ENCODE results near the gene ELOVL2. TPM values are rescaled to one million over a fixed set of nuclear protein-coding genes. Genes with fewer than 3 reads are reported as not detected.
"Not testable (repeated sequence)": the region's sequence is repeated elsewhere in the genome, so short reads cannot be mapped to it uniquely, and the experiment has no call there.

ELOVL2 gene, protein sequence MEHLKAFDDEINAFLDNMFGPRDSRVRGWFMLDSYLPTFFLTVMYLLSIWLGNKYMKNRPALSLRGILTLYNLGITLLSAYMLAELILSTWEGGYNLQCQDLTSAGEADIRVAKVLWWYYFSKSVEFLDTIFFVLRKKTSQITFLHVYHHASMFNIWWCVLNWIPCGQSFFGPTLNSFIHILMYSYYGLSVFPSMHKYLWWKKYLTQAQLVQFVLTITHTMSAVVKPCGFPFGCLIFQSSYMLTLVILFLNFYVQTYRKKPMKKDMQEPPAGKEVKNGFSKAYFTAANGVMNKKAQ
- total RNA-seq = not detected

DNA sequence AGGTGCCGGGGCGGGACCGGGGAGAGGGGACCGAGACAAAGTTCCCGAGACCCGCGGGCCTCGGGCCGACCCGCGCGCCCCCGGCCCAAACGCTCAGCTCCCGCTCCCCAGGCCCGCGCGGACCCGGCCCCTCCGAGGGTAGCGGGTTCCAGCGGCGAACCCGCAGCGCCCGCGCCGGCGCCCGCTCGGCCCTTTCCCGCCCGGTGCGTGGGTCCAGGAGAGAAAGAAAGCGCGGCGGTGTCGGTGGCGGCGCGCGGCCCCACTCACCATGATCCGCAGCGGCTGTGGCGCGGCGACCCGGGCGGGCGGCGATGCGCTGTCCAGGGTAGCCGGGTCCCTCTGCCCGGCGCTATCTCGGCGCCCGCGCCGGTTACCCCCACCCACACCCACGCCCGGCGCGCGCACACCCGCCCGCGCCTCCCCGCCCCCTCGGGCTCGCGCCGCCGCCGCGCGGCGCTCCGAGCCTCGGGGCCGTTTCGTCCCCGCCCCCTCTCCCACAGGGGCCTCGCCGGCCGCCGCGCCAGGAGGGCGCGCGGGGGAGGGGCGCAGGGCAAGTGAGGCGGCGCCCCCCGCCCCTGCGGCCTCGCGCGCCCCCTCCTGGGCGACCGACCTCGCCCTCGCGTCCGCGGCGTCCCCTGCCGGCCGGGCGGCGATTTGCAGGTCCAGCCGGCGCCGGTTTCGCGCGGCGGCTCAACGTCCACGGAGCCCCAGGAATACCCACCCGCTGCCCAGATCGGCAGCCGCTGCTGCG, at the start of gene ELOVL2:
ELOVL2 (minus strand) TSS at position 345 of the 751 bp plus-strand sequence; CDS start at position 270, 75 bp downstream.
- DNase-seq = no peak

GRCh38 chr6:11093376-11093625, 49.2 kb upstream of the ELOVL2 start:
- no peak for DNase-seq

GRCh38 chr6:11092668-11093375, 48.7 kb upstream of the ELOVL2 start:
- no peak for DNase-seq

GRCh38 chr6:11091141-11091540, 47.0 kb upstream of the ELOVL2 start:
- DNase-seq = not testable (repeated sequence)

- DNase-seq = no peak
Observed at GRCh38 chr6:11089695-11090094, 45.6 kb upstream of the ELOVL2 start.

DNA sequence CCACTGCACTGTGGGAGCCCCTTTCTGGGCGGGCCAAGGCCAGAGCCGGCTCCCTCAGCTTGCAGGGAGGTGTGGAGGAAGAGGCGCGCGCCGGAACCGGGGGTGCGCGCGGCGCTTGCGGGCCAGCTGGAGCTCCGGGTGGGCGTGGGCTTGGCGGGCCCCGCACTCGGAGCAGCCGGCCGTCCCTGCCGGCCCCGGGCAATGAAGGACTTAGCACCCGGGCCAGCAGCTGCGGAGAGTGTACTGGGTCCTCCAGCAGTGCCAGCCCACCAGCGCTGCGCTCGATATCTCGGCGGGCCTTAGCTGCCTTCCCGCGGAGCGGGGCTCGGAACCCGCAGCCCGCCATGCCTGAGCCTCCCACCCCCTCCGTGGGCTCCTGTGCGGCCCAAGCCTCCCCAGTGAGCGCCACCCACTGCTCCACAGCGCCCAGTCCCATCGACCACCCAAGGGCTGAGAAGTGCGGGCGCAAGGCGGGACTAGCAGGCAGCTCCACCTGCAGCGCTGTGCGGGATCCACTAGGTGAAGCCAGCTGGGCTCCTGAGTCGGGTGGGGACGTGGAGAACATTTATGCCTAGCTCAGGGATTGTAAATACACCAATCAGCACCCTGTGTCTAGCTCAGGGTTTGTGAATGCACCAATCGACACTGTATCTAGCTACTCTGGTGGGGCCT, 43.2 kb upstream of the ELOVL2 start:
- DNase-seq = not testable (repeated sequence)

- no peak for DNase-seq
Observed at GRCh38 chr6:11085758-11086435, 41.8 kb upstream of the ELOVL2 start.

- DNase-seq = no peak
Observed at GRCh38 chr6:11083956-11084355, 39.9 kb upstream of the ELOVL2 start.

DNA sequence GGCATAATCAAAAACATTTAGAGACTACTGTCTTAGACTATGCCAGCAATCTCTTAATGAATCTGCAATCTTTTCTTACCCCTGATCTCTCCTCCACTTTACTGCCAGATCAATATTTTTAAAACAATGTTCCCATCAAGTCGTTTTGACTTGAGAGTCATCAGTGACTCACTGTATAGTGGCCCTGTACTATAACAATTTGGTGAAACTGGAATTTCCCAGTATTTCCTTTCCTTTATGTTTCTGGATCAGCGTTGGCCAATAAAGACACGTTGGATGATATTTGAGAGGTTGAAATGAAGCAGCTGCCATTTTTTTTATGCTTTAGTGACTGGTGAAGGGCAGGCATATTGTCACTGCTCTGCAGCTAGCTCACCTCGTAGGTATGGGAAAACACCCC, 39.4 kb upstream of the ELOVL2 start:
- no peak for DNase-seq

GRCh38 chr6:11080296-11080695, 36.2 kb upstream of the ELOVL2 start:
- no peak for DNase-seq

DNA sequence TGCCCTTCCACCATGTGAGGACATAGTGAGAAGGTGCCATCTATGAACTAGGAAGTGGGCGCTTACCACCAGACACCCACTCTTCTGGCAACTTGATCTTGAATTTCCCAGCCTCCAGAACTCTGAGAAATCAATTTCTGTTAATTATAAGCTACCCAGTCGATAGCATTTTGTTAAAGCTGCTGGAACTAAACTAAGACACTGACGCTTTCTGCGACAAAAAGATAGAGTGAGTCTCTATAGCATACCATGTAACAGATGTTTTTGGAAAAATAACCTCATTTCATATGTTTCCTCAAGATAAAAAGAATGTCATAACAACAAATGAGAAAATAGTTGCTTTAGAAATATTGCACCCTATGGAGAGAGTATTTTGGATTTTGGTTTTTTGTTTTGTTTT, 34.2 kb upstream of the ELOVL2 start:
- DNase-seq = no peak

DNA sequence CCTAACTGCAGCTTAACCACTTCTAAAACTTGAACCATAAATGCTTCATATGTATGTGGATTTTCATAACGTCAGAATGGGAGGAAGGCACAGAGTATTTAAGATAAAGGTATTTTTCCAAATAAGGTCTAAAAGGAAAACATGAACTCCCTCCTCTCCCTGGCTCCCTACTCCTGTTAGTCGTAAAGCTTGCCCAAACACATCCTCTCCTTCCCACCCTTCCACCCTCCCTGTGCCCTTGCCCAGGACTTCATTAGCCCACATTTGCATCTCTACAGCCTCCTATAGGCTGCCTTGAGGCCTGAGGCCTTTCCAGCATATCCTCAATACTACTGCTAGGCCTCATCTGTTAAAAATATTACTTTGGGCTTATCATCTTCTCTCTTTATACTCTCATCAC, 32.4 kb upstream of the ELOVL2 start:
- DNase-seq = no peak

DNA sequence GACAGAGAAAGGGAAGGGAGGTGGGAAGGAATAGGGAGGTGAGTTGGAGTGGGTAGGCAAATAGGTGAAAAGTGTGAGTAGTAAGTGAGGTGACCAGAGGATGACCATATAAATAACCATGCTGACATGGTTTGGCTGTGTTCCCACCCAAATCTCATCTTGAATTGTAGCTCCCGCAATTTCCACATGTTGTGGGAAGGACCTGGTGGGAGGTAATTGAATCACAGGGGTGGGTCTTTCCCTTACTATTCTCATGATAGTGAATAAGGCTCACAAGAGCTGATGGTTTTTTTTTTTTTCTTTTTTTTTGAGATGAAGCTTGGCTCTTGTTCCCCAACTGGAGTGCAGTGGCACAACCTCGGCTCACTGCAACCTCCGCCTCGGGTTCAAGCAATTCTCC, 28.0 kb upstream of the ELOVL2 start:
- DNase-seq = no peak

DNA sequence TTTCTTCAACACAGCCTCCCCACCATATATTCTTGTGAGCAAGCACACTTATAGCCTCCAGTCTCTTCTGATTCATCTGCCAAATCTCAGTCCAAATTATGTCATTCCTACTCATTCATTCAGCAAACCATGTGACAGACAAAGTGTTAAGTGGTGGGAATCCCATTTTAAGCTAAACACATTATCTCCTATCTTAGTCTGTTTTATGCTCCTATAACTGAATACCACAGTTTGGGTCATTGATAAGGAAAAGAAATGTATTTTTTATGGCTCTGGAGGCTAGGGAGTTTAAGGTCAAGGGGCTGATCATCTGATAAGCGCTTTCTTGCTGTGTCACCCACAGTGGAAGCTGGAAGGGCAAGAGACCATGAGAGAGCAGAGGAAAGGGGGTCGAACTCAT, 25.7 kb upstream of the ELOVL2 start:
- DNase-seq = no peak

GRCh38 chr6:11067348-11067747, 23.2 kb upstream of the ELOVL2 start:
- DNase-seq = no peak

GRCh38 chr6:11066505-11067347, 22.6 kb upstream of the ELOVL2 start:
- no peak for DNase-seq

GRCh38 chr6:11065436-11066202, 21.5 kb upstream of the ELOVL2 start:
- no peak for DNase-seq

- no peak for DNase-seq
Observed at GRCh38 chr6:11064836-11065235, 20.7 kb upstream of the ELOVL2 start.

DNA sequence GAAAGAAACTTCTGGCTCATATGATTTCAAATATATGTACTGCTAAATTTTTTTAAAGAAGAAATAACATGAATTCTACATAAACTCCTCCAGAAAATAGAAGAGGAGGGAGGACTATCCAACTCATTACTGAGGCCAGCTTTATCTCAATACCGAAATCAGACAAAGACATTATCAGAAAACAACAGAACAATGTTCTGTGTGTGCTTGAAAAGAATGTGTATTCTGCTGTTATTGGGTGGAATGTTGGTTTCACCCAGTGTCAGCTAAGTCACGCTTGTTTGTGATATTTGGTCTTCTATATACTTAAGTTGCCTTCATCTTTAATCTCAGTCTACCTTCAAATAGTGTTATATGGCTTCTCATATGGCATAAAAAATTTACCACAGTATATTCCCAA, 18.6 kb upstream of the ELOVL2 start:
- no peak for DNase-seq

DNA sequence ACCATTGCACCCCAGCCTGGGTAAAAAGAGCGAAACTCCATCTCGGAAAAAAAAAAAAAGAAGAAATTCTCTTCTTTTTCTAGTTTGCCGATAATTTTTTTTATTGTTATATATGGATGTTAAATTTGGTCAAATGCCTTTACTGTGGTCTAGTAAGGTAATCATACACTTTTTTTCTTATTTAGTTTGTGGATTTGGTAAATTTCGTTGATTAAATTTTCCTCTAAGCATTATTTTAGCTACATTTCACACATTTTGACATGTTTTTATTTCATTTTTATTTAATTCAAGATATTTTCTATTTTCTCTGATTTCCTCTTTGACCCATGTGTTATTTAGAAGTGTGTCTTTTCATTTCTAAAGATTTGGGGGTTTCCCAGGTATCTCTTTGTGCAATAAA, 18.0 kb upstream of the ELOVL2 start:
- DNase-seq = no peak

GRCh38 chr6:11058406-11058805, 14.3 kb upstream of the ELOVL2 start:
- DNase-seq = no peak

Data from effector CD4-positive, alpha-beta T cell (primary cell).